Chondrocyte (in vitro differentiated cells): ENCODE measurements around the gene DCP1A. TPM values are rescaled to one million over a fixed set of nuclear protein-coding genes. Genes with fewer than 3 reads are reported as not detected.

Experiments used
- DNase-seq: peaks from one replicate; pipeline ENCODE4 v3.0.0; 2021; ENCODE audit warnings: mixed read lengths, low spot score
- H3K27ac Mint-ChIP-seq: one replicate; pipeline ENCODE4 v1.8.0; 2021; ENCODE audit warnings: mild to moderate bottlenecking, moderate library complexity, mixed read lengths; ENCODE audit not compliant: unreplicated experiment
- H3K27me3 Mint-ChIP-seq: 2 replicates; pipeline ENCODE4 v1.8.0; 2021; ENCODE audit warnings: low read depth, mixed read lengths
- H3K36me3 Mint-ChIP-seq: 2 replicates; pipeline ENCODE4 v1.8.0; 2021; ENCODE audit warnings: low read depth, mixed read lengths
- H3K4me1 Mint-ChIP-seq: 2 replicates; pipeline ENCODE4 v1.8.0; 2021; ENCODE audit warnings: low read depth, mild to moderate bottlenecking, mixed read lengths
- H3K4me3 Mint-ChIP-seq: one replicate; pipeline ENCODE4 v1.8.0; 2021; ENCODE audit warnings: mild to moderate bottlenecking, moderate library complexity, mixed read lengths; ENCODE audit not compliant: unreplicated experiment
- H3K9me3 Mint-ChIP-seq: 2 replicates; pipeline ENCODE4 v1.8.0; 2021; ENCODE audit warnings: low read depth, mixed read lengths
- total RNA-seq: library from RNA; stranded (reverse); gene quantifications from 3 replicates; pipeline ENCODE4 v1.2.1, GENCODE V29; 2021
- TF ChIP-seq, protein P1 (sequence below): fragments of 200-600 bp; sonication (generic); IDR thresholded peaks from 2 replicates; pipeline ENCODE4 v1.5.0; 2021; ENCODE audit warnings: antibody characterized with exemption, mild to moderate bottlenecking, moderate library complexity

DCP1A gene
- total RNA-seq, 1 donor from 2014 or later = 15.6 TPM

GRCh38 chr3:53240989-53241972 is 106.1 kb downstream of the DCP1A start:
- H3K27me3 Mint-ChIP-seq = no peaks in the 10 kb centered on the region
- peaks cover 11% of the 10 kb centered on the region for H3K36me3 Mint-ChIP-seq
- peaks cover 68% of the 10 kb centered on the region for H3K4me1 Mint-ChIP-seq
- TF ChIP-seq, protein P1, sequence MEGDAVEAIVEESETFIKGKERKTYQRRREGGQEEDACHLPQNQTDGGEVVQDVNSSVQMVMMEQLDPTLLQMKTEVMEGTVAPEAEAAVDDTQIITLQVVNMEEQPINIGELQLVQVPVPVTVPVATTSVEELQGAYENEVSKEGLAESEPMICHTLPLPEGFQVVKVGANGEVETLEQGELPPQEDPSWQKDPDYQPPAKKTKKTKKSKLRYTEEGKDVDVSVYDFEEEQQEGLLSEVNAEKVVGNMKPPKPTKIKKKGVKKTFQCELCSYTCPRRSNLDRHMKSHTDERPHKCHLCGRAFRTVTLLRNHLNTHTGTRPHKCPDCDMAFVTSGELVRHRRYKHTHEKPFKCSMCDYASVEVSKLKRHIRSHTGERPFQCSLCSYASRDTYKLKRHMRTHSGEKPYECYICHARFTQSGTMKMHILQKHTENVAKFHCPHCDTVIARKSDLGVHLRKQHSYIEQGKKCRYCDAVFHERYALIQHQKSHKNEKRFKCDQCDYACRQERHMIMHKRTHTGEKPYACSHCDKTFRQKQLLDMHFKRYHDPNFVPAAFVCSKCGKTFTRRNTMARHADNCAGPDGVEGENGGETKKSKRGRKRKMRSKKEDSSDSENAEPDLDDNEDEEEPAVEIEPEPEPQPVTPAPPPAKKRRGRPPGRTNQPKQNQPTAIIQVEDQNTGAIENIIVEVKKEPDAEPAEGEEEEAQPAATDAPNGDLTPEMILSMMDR = no peak
- H3K27ac Mint-ChIP-seq = peak overlapping the region; percentile 49
- DNase-seq = no peak
- no peaks in the 10 kb centered on the region for H3K9me3 Mint-ChIP-seq
- H3K4me3 Mint-ChIP-seq = no peak overlapping the region

DNA sequence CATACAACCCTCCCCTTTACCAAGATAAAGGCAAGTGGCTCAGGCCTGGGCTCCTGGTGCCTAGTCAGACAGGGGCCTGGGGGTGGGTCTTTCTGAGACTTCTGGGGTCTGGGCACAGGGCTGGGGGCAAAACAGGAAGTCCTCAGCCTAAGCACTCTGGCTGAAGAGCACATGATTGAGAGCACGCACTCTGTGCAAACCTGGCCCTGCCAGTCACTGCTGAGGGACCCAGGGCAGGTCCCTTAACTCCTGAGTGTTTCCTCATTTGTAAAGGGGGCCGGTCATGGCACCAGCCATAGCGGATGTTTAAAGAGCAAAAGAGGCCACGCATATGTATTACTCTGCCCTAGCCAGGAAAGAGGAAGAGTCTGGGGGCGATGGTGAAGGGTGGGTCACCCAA is 107.5 kb downstream of the DCP1A start:
- H3K4me3 Mint-ChIP-seq = no peak overlapping the region
- H3K27me3 Mint-ChIP-seq = no peaks in the 10 kb centered on the region
- H3K36me3 Mint-ChIP-seq = peaks cover 13% of the 10 kb centered on the region
- H3K4me1 Mint-ChIP-seq = peaks cover 77% of the 10 kb centered on the region
- peak overlapping the region; percentile 97 for H3K27ac Mint-ChIP-seq
- no peak for DNase-seq
- no peaks in the 10 kb centered on the region for H3K9me3 Mint-ChIP-seq
- TF ChIP-seq, protein P1 = no peak

DNA sequence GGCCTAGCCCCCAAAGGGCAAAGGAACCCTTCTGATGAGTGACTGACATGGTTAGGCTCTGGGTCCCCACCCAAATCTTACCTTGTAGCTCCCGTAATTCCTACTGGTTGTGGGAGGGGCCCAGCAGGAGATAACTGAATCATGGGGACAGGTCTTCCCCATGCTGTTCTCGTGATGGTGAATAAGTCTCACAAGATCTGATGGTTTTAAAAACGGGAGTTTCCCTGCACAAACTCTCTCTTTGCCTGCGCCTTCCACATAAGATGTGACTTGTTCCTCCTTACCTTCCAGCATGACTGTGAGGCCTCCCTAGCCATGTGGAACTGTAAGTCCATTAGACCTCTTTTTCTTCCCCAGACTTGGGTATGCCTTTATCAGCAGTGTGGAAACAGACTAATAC is 108.5 kb downstream of the DCP1A start:
- Mint-ChIP-seq H3K4me1 (peaks cover 71% of the 10 kb centered on the region), H3K36me3 (peaks cover 16% of the 10 kb centered on the region), H3K4me3 (no peak overlapping the region), H3K27me3 (no peaks in the 10 kb centered on the region), H3K9me3 (no peaks in the 10 kb centered on the region), H3K27ac (peak overlapping the region; percentile 97)
- DNase-seq = no peak
- TF ChIP-seq, protein P1 = no peak

GRCh38 chr3:53238051-53238850 is 109.1 kb downstream of the DCP1A start:
- no peaks in the 10 kb centered on the region for H3K9me3 Mint-ChIP-seq
- TF ChIP-seq, protein P1 = no peak
- no peak for DNase-seq
- H3K27ac Mint-ChIP-seq = peak overlapping the region; percentile 97
- peaks cover 67% of the 10 kb centered on the region for H3K4me1 Mint-ChIP-seq
- no peak overlapping the region for H3K4me3 Mint-ChIP-seq
- H3K36me3 Mint-ChIP-seq = peaks cover 22% of the 10 kb centered on the region
- H3K27me3 Mint-ChIP-seq = no peaks in the 10 kb centered on the region

DNA sequence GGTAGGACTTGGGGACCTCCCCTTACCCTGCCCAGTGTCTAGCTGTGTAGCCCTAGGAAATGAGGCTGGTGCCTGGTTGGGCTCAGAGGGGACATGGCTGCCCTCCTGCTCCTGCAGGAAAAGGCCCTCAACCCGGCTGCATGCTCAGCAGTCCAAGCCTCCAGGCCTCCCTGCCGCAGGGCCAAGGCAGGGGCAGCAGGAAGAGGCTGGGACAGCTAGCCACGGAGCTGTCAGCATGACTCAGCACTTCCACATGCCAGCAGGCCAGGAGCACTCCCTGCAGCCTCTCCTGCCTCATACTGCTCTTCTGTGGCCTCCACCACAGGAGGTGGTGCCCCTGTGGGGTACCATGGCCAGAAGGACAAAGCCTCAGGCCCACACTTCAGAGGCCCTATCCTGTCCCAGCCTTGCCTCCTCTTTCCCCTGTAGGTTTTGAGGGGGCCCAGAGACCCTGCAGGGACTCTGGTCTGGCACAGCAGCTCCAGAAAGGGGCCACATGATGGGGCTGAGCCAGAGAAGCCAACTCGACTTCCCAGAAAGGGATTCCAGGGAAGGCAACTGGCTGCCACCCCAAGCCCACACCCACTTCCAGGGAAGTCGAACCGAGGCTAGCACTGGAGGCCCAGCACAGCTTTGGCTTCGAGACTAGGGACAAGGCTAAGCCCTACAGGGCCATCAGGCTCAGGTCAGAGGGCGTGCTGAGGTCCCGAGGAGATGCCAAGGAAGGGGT is 111.1 kb downstream of the DCP1A start:
- TF ChIP-seq, protein P1 = no peak
- peaks cover 51% of the 10 kb centered on the region for H3K4me1 Mint-ChIP-seq
- DNase-seq = no peak
- peaks cover 26% of the 10 kb centered on the region for H3K36me3 Mint-ChIP-seq
- no peak overlapping the region for H3K4me3 Mint-ChIP-seq
- H3K9me3 Mint-ChIP-seq = no peaks in the 10 kb centered on the region
- H3K27me3 Mint-ChIP-seq = no peaks in the 10 kb centered on the region
- H3K27ac Mint-ChIP-seq = peak overlapping the region; percentile 97
